ENCODE results near the gene DTNBP1.

Gene DTNBP1

DNA sequence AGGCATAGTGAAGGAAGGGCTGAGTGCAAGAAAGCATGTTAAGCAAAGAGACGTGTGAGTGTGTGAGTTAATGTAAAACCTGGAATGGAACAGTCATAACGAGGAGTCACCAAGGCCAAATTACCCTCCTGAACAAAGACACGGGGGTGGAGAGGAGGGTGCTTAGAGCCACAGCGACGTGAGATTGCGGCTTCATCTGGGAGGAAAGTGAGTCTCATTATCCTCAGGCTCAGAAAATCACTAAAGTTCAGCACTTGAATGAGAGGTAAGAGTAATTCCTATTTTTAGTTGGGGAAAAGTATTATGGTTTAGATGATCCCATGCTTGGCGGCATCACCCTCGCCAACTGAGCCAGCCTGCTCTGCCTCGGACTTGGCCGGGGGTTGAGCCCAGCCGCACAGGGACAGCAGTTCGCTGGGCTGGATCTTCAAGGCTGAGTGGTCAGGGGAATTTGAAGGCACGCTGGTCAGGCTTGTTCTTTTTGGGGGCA is 136.6 kb downstream of the DTNBP1 start:
- DNase-seq: no peak

DNA sequence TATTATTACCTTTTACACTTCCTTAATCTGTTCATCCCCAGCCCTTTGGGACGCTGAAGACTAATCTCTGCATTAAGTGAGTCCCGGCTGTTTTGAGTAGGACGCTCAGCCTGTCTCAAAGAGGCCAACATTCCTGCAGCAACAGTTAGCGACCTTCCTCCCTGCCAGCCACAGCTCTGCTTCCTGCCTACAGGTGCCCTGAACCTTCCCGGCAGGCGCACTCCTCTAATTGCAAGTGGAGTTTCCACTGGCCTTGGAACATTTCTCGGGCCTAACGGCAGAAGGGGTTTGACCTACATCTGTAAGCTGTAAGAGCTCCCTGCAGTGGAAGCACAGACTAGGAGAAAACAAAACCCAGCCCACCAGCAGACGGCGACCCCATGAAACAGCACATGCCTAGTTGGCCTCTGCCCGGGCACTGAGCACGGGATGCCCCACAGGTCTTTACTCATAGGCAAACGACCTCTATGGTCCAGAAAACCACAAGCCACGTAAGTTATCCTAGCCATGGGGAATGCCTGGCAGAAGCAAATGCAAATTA is 137.9 kb downstream of the DTNBP1 start:
- DNase-seq: no peak

DNA sequence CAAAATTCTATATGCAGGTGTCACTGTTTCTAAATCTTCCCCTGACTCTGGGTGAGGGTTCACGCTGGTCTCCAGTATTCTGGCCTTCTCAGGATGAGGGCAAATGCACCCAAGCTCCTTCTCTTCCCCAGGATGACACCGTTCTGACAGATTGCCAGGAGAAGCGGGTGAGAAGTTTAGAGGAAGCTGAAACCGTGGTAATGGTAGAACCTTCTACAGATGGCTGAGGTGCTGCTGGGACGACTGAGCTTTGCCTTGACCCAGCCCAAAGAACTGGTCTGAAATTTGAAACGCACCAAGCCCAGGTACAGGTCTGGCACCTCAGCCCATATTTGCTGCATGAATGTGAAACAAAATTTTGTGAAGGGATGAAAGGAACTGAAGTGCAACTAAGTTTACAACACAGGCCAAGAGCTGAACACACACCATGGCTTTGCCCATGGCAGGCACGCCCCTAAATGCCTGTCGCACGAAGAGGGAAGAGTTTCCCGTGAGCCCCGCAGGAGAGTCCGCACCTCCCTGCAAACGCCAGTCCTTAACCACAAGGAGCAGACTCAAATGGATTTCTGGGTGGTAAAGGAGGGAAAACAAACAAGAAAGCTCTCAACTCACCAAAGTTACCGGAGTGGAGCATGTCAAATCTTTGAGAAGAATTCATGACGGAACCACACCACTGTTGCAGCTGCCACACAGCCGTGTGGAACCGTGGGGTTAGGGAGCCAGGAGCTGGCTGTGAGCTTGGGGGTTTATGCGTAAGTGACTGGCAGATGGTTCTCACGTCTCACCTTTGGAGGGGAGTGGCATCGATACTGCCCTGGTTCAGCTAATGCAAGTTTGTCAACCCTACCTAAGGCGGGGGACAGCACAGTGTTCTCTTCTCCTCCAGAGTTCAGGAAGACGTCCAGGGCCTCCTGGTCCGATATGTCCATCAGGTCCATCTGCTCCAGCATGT is 138.9 kb downstream of the DTNBP1 start:
- no peak for DNase-seq

DNA sequence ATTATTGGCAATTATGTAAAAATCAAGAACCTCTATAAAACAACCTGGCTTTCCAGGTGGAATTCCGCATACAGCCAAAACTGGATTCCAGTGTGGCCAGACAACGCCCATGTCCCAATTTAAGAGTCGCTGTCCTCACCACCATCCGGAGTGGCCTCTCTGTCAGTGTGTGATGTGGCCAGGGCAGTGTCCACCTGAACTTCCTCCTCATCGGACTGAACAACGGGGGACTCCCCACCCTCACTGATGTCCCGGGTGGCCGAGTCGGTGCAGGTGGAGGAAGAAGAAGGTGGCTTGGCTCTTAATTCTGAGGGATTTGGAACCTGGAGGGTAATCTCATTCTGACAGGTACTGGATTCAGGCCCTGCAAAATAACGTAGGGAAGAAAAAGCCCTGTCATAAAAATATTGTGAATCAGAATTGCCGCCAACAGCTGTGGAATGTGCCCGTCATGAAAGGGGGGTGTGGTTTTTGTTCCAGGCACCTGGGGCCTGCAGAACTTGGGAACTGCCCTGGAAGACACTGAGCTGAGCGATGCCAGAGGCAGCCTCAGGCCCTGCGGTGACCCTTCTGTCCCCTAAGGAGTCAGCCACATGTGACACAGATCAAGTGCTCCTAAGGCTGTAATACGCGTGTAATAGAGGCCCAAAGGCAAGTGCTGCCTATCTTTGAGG is 139.8 kb downstream of the DTNBP1 start:
- DNase-seq: no peak

DNA sequence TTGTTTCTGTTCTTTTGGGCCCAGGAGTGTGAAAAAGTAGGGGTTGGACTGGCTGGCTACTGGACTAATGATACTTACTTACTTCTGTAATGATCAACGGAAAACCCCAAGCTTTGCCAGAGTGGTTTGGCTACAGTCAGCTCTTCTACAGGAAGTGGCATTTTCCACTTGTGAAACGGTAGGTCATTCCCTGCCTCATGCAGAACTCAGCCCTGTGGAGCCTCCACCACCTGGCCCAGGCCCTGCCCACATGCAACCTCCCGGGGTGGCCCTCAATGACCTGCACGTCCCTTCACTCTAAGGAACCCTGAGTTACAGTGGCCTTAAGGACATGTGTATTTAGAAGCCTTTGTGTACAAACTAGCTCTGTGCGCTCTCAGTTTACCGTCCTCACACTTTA is 140.4 kb downstream of the DTNBP1 start:
- no peak for DNase-seq

DNA sequence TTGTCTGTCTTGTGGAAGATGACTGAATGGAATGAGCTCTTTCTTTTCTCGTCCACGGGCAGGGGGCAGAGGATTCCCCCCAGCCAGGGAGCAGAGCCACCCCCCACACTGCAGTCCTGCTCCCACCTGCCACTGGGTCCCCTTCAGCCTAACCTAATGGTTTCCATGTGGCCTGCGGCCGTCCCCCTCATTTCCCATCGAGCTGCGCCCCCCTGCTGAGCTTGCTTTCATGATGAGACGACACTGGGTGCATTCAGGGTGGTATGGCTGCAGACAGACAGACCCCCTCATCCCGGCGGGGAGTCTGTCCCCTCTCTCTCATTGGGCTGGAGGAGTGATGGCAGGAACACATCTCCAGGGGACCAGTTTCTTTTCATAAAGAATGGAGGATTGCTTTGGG is 140.8 kb downstream of the DTNBP1 start:
- DNase-seq: no peak

DNA sequence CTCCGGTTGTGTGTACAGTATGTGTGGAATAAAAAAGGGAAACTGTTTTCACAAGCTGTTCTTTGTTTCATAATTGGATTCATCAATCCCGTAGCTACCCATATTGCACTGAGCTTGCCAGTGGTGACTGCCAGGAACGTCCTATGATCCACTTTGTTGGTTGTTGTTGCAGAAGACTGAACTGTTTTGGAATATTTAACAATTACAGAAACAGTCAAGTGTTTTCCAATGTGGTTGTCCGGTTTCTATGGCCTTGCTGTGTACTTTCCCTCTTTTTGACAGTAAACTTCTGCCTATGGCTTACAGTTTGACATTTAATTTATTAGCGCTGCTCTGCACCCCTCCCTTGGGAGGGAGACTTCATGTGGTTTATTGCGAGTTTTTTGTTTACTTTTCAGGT is 141.2 kb downstream of the DTNBP1 start:
- no peak for DNase-seq

DNA sequence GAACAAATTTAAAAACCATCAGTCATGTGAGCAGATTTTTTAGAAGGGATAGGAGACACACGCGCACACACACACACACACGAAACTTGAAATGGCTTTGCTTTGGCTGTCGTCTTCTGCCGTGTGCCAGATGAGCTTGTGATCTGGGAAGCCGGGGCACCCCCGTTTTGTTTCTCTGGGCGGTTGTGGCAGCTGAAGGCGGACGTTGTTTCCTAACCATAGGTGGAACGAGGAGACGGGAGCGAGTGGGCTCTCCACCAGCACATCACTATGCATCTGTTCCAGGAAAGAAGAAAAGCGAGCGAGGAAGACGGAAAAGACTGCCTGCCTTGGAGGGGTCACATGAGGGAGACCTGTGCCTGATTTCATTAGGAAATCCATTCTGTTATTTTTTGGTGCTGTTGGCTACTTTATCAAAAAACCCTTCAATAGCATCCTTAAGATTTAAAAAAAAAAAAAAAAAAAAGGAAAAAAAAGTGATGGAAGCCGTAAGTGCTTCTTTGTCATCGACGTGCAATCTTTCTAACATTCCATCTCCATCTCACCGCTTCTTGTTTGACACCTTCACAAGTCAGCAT is 142.1 kb downstream of the DTNBP1 start:
- DNase-seq: no peak

DNA sequence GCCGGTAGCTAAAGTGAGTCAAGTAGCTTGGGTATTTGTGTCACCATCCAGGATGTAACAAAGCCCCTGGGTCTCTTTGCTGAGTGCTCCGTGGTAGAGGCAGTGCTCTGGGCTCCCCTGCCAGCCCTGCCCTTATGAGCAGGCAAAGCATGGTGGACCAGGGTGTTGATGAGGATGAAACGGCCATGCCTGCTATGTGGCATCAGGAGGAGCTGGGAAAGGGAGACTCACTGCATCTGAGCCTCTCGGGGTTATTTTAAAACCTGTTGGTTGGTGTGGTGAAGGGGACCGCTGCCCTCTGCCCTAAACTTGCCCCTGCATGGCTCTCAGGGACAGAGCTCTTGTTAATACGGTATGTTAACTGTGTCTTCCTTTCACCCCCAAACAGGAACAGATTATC is 143.1 kb downstream of the DTNBP1 start:
- no peak for DNase-seq

DNA sequence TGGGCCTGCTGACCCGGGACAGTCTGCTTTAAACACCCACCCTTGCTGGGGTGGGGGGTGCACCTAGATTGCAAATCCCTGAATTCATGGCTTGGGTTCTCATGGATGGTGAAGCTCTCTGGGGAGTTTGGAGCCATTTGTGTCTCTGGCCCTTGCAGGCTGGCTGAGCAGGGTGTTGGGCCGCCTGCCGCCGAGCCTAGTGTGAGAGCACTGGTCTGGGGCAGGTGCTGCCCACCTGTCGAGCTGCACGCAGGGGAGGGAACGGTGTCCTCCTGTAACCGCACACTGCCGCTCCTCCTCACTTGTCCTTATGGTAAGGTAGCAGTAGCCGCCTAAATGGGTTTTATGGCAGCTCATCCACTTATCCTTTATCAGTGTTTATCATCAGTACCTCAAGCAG is 143.9 kb downstream of the DTNBP1 start:
- no peak for DNase-seq

DNA sequence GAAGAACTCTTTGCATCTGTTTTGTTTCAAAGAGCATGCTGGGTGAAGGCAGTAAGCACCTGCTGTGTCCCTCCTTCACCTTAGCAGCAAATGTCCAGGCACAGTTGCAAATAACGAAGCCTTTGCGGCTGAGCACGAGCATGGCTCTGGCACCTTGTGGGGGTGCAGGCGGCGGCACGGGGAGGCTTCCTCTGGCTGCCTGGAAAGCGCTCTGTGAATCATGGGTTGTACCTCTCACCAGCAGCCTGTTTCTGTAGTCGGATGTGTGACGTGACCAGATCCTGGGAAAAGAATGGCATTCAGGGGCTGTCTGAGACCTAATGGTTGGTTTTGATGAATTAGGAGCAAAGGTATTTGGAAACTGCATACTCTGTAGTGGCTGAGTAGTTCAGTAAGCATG is 144.8 kb downstream of the DTNBP1 start:
- DNase-seq: no peak

DNA sequence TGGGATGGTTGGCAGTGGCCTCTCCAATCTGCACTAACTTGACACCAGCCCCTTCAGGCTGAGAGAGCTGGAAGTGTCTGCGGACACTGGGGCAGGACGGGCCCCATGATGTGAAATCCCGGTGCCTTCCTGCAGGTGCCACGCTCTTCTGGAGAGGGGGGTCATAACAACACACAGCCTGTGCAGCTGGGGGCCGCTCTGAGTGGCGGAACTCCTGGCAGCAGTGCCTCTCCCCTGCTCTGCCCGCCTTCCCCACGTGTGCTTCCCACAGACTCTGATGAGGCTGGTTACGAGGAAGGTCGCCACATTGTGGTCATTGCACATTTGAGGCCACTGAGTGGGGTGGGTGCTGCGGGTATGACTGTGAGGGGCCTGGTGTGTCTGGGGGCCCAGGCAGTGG is 145.2 kb downstream of the DTNBP1 start:
- no peak for DNase-seq

DNA sequence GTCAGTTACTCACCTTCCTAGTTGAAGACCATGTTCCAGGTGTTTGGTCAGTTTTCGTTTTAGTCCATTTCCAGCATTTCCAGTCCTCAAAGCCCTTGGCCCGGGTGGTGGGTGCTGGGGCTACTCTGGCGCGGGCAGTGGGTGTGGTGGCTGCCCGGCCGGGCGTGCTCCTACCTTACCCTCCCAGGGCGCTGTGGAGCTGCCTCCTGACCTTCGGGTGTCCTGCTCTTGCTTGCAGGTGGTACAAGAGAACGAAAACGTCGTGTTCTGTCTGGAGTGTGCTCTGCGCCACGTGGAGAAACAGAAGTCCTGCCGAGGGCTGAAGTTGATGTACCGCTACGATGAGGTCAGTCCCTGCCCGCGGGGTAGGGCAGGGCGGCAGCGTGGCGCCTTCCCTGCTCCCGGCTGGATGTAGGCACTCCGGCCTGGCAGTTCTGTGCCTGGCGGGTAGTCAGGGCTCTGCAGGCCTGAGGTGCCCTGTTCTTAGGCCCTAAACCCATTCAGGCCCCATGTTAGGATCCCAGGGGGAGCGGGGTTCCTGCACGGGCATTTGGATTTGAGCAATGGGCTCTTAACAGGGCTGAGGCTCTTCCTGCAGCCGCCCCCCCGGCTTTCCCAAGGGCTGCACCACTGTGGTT is 145.8 kb downstream of the DTNBP1 start:
- no peak for DNase-seq

DNA sequence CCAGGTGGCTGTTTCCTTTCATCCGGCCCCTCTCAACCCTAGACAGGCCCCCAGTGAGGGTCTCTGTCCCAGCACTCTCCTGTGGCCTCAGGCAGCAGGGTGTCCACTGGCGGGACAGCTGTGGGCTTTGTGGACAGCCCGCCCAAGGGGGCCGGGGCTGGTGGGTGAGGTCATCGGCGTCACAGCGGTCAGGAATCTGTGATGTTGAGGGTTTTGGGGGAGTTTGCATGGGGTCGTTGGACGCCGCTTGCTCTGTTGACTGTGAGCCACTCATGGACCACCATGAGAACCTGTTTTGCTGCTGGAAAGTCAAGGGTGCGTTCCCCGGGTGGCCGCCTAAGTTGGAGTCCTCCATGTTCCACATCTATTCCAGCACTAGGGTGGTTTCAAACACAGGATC is 146.4 kb downstream of the DTNBP1 start:
- DNase-seq: no peak

DNA sequence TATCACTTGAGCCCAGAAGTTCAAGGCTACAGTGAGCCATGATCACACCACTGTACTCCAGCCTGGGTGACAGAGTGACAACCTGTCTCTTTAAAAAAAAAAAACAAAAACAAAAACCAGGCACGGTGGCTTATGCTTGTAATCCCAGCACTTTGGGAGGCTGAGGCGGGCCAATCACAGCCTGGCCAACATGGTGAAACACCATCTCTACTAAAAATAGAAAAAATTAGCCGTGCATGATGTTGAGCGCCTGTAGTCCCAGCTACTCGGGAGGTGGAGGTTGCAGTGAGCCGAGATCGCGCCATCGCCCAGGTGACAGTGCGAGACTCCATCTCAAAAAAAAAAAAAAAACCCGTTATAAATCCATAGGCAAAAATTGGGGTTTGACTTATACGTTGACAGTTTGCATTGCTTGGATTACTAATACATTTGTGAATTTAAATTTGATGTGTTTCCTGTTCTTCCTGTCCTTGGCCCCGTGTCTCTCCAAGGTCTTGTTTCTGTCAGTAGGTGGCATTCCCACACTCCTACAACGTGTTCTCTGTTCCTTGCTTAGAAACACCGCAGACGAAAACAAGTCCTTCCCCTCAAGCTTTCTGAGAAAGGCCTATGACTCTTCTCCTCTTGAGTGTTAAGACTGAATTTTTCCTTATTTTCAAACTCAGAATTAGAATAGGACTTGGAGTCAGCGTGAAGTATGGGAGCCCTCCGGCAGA is 147.0 kb downstream of the DTNBP1 start:
- DNase-seq: no peak

DNA sequence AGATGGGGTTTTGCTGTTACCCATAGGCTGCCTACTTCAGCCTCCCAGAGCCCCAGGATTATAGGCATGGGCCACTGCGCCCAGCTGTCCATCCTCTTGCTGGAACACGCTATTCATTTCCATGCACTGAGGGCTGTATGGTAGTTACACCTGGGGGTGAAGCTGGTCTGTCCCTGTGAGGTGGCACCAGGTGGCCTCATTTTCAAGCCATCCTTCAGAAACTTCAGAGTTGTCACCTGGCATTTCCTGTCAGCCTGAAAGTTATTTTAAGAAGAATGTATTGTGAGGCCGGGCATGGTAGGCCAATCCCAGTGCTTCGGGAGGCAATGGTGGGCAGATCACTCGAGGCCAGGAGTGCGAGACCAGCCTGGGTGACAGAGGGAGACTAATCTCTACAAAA is 147.6 kb downstream of the DTNBP1 start:
- no peak for DNase-seq

DNA sequence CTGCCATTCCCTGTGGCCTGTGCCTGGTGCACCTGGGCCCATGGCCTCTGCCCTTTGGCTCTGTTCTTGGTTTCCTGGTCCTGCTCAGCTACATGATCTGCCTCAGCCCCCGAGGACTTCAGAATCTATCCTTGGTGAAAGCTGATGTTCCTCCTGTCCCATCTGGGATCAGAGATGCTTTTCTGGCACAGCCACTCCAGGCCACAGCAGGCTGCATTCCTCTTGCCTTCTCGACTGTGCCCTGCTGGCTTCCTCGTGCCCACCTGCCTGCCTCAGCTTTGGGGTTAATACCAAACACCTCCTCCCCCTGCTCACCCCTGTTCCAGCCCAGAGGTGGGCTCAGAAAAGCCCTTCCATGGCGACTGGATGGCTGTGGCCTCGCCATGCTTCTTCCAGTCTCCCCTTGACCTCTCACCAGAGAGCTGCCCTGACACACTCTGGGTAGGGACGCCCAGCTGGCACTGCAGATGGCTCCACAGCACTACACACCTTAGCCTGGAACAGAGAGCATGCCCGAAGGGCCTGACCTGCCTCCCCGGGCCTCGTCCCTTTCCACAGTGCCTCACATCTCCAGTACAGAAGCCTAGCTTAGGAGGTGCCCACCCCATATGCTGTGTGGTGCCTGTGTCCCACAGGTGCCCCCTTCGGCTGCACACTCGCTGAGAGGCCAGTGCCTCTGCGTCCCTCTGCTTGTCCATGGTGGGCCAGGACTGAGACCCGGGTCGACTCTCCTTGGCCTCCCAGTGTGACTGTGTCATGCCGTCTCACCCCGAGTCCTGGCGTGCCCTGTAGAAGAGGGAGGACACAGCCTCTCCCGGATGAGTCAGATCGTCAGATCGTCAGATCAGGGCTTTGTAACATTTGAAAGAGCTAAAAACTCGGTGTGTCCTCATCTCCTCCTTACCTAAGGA is 148.8 kb downstream of the DTNBP1 start:
- DNase-seq: no peak

DNA sequence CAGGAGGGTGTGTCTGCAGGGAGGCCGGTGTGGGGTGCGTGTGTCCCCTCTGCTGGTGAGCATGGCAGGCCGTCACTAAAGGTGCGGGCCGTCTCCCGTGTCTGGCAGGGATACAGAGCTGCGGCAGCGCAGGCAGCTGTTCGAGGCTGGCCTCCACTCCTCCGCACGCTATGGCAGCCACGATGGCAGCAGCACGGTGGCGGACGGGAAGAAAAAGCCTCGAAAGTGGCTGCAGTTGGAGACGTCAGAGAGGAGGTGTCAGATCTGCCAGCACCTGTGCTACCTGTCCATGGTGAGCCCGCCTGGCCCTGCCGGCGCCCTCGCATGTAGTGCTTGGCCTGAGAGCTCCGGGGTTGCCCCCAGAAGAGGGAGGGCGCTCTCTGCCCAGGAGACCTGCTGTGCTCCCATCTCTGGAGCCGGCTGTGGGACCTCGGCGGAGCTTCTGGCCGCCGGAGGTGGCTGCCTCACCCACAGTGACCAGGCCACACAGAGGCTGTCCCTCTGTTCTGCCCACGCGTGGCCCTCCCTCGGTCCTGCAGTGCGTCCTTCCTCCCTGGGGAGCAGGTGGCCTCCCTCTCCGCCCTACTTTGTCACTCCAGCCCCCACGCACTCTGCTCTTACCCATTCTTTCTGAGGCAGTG is 149.6 kb downstream of the DTNBP1 start:
- DNase-seq: no peak

DNA sequence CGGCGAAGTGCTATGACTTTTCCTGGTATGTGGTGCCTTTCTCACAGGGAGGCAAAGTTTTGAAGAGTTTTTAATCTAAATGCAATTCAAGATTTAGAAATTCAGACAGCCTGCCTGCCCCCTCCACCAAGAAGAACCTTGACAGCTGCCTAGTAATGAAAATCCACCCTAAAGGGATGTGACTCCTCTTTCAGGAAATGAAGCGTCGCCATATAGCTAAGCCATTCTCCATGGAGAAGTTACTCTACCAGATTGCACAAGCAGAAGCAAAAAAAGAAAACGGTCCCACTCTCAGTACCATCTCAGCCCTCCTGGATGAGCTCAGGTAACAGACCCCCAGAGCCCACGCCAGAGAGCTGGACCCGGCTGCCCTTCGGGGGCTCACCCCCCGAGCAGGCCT is 150.1 kb downstream of the DTNBP1 start:
- no peak for DNase-seq

DNA sequence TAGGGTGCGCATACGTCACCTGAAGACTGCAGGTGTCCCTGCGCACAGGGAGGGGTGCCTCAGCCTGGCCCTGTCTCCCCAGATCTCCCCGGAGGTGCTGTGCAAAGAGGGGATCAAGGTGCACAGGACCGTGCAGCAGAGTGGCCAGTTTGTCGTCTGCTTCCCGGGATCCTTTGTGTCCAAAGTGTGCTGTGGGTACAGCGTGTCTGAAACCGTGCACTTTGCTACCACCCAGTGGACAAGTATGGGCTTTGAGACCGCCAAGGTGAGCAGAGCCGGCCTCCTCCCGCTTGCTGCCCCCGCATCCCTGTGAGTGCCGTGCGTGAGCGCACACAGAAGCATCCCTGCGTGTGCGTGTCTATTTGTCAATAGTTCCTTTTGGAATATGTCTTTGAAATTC is 150.7 kb downstream of the DTNBP1 start:
- no peak for DNase-seq

Data from activated naive CD4-positive, alpha-beta T cell treated with Interleukin-2 at 50 U/mL for 16 hours (primary cell).